Epithelial cell of proximal tubule (primary cell): ENCODE results near the gene PIK3C2G. TPM values are rescaled to one million over a fixed set of nuclear protein-coding genes. Genes with fewer than 3 reads are reported as not detected.
A peak's percentile ranks its signal among the peaks of the same experiment; 100 is the strongest.

ENCODE experiments used
- DNase-seq: peaks from one replicate; pipeline ENCODE4 v3.0.0-alpha.2; 2011; ENCODE audit warnings: low read depth
- H3K4me3 ChIP-seq: 2 replicates; pipeline ENCODE4 v1.5.1; 2011; ENCODE audit warnings: low read depth, mild to moderate bottlenecking, low read length
- total RNA-seq: library from RNA; depleted of rRNA; stranded (reverse); fragments of >200 nt; gene quantifications from 2 replicates; pipeline ENCODE4 v1.2.3, GENCODE V29; 2015
- TF ChIP-seq, protein P1 (sequence below): conservative IDR thresholded peaks from 2 replicates; pipeline ENCODE4 v1.5.1; 2012; ENCODE audit warnings: low read depth, mild to moderate bottlenecking, low read length

The PIK3C2G gene
- total RNA-seq, 1 donor from 2014 or later, result 0.12 TPM

DNA sequence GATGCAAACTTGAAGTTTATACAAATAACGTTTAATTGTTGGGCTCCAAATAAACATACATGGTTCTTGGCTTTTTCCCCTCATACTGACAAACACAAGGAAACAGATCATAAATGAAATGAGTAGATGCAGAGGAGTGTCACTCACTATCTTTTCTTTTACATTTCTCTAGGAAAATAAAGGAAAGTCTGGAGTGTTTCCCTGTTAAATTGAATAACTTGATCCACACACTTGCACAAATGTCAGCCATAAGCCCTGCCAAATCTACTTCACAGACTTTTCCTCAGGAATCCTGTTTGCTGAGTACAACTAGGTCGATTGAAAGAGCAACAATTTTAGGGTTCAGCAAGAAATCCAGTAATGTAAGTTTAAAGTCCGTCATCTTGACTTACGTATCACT lies 301.2 kb downstream of the PIK3C2G start:
- TF ChIP-seq, protein P1, sequence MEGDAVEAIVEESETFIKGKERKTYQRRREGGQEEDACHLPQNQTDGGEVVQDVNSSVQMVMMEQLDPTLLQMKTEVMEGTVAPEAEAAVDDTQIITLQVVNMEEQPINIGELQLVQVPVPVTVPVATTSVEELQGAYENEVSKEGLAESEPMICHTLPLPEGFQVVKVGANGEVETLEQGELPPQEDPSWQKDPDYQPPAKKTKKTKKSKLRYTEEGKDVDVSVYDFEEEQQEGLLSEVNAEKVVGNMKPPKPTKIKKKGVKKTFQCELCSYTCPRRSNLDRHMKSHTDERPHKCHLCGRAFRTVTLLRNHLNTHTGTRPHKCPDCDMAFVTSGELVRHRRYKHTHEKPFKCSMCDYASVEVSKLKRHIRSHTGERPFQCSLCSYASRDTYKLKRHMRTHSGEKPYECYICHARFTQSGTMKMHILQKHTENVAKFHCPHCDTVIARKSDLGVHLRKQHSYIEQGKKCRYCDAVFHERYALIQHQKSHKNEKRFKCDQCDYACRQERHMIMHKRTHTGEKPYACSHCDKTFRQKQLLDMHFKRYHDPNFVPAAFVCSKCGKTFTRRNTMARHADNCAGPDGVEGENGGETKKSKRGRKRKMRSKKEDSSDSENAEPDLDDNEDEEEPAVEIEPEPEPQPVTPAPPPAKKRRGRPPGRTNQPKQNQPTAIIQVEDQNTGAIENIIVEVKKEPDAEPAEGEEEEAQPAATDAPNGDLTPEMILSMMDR, result no peak
- H3K4me3 ChIP-seq, result no peak overlapping the region
- no peak for DNase-seq

DNA sequence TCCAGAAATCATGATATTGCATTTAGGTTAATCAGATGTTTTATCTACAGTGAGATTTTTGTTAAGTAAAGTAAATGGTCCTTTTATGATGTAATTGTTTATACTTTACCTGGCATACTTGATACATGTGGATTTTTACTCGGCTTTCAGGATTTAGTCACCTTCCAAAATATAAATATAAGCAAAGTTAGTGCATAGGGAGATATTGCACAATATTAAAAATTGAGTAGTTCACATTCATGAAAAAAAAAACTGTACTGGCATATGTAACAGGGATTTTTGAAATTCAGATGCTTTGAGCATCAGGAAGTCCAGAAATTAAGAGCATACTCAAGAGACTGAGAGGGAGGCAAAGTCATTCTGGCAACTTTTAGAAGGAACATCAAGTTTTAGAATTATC lies 303.0 kb downstream of the PIK3C2G start:
- TF ChIP-seq, protein P1, result no peak
- no peak for DNase-seq
- no peak overlapping the region for H3K4me3 ChIP-seq

DNA sequence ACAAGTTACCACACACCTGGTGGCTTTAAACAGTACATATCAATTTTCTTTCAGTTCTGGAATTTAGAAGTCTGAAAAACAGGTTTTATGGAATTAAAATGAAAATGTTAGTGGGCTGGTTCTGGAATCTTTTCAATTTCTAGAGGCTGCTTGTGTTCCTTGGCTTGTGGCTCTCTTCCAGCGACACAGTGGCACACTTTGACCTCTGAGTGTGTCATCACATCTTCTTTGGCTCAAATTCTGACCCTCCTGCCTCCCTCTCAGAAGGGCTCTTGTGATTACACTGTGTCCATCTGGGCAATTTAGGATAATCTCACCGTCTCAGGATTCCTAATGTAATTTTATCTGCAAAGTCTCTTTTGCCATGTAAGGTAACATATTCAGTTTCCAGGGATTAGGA lies 306.5 kb downstream of the PIK3C2G start:
- no peak for DNase-seq
- H3K4me3 ChIP-seq, result no peak overlapping the region
- TF ChIP-seq, protein P1, result no peak

DNA sequence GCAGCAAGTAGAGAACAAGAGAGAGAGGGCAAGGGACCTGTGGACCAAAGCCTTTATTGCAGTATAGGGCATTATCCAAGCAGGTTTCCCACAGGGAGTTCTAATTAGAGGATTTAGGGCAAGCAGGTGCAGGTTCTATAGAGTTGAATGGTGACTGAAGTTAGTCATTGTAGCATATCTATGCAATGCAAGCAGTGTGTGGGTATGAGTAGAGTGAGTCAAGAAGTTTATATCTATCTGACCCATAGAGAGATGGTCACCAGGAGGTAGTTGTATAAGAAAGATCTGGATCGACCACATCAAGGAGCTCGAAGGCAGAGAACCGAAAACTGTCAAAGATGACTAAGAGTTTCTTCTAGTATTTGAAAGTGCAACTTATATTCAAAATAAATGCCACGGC lies 309.2 kb downstream of the PIK3C2G start:
- no peak overlapping the region for H3K4me3 ChIP-seq
- DNase-seq, result no peak
- TF ChIP-seq, protein P1, result no peak

DNA sequence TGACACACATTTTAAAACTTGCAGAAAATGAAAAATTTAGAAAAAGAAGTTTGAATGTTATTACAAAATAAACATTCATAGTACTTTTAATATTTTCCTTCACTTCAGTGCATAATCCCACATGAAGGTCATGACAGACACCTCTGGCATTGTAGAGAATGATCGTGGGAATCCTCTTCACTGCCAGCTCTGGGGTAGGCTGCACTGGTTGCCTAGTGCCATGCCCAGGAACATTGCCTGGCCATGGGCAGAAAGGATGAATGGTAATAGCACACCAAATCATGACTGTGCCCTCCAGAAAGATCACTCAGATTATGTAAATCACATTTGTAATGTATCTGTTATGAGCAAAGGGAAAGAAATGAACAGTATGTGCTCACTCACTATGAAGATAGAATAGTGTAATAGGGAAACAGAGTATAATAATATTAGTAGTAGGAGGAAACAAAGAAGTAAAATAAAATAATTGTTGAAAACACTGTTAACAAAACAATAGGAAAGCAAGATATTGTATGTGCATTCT lies 314.8 kb downstream of the PIK3C2G start:
- DNase-seq, result no peak
- TF ChIP-seq, protein P1, result no peak
- no peak overlapping the region for H3K4me3 ChIP-seq

DNA sequence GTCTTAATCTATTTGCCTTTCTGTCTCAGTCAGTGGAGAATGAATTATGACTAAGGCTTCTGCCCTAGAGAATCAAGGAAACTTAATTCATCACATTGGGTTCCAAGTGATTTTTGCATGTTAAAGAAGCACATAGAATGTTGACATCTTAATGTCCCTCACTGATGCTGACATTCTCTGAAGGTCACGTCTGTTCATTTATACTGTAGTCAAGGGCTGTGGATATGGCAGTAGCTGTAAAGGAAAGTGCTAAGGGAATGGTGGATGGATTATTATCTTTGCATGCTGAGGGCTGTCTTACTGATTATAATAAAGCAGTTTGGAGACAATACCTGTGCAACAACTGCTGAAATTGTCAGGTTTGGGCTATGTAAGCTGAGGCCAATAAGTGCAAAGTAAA lies 315.3 kb downstream of the PIK3C2G start:
- no peak overlapping the region for H3K4me3 ChIP-seq
- no peak for DNase-seq
- TF ChIP-seq, protein P1, result no peak

DNA sequence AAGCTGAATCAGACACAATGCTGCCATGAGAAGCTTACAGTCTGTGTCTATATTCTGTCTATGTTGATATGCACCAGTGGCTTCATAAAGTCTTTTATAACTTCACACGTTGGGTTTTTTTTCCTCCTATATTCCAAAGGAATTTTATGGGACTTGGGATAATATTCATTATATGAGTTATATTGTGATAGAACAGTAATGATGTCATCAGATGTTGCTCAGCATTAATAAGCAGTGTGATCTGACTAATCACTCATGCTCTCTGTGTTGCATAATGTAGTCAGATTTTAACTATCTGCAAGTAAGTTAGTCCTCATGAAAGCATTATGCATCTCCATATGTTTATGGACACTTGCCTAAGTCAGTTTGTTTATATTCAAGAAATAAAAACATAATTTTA lies 316.9 kb downstream of the PIK3C2G start:
- H3K4me3 ChIP-seq, result no peak overlapping the region
- TF ChIP-seq, protein P1, result no peak
- DNase-seq, result peak; percentile 49
